ENCODE data around the gene EMILIN2.

DNA sequence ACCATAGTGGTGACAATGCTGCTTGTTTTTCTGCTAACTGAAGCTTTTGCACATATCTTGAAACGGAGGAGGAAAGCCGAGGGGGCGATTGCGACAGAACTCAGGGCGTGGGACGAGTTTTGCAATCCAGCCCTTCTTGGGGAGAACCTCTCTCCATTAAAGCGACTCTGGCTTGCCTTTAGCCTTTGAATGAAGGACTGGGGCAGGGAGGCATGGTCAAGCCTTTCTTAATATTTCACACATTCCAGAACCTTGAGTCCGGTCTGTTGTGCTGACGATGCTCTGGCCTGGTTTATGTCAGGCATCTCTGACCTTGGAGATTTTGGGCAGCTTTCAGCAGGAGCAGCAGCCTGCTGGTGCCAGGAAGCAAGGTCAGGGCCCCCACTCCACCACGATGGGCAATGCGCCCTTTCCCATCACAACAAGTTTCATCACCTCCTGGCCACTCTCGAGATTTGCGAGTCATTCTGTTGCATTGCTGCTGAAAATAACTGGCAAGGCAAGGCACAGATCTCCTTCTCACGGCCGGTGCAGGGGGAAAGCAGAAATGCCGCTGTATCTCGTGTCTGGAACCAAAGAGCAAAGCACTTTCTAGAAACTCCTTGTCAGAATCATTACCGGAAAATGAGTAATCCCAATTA lies 10.8 kb downstream of the EMILIN2 start:
- TF ChIP-seq, protein P1, sequence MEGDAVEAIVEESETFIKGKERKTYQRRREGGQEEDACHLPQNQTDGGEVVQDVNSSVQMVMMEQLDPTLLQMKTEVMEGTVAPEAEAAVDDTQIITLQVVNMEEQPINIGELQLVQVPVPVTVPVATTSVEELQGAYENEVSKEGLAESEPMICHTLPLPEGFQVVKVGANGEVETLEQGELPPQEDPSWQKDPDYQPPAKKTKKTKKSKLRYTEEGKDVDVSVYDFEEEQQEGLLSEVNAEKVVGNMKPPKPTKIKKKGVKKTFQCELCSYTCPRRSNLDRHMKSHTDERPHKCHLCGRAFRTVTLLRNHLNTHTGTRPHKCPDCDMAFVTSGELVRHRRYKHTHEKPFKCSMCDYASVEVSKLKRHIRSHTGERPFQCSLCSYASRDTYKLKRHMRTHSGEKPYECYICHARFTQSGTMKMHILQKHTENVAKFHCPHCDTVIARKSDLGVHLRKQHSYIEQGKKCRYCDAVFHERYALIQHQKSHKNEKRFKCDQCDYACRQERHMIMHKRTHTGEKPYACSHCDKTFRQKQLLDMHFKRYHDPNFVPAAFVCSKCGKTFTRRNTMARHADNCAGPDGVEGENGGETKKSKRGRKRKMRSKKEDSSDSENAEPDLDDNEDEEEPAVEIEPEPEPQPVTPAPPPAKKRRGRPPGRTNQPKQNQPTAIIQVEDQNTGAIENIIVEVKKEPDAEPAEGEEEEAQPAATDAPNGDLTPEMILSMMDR (tag by site-specific recombination; IDR thresholded peaks at IDR 0.05), result no peak
- TF ChIP-seq ZNF274 (IDR thresholded peaks at IDR 0.05; ENCODE audit: low read length), result no peak
- no peak for TF ChIP-seq ZNF274 (tag by site-specific recombination; IDR thresholded peaks at IDR 0.05; ENCODE audit: borderline replicate concordance)
- TF ChIP-seq ZFP3 (tag by site-specific recombination; IDR thresholded peaks at IDR 0.05; ENCODE audit: low read depth), result no peak
- no peak for TF ChIP-seq YY1 (tag by site-specific recombination; IDR thresholded peaks at IDR 0.05)
- TF ChIP-seq, protein P2, sequence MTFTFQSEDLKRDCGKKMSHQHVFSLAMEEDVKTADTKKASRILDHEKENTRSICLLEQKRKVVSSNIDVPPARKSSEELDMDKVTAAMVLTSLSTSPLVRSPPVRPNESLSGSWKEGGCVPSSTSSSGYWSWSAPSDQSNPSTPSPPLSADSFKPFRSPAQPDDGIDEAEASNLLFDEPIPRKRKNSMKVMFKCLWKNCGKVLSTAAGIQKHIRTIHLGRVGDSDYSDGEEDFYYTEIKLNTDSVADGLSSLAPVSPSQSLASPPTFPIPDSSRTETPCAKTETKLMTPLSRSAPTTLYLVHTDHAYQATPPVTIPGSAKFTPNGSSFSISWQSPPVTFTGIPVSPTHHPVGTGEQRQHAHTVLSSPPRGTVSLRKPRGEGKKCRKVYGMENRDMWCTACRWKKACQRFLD (tag by site-specific recombination; IDR thresholded peaks at IDR 0.05), result no peak
- TF ChIP-seq TCF7L2 (IDR thresholded peaks at IDR 0.05; ENCODE audit: borderline replicate concordance, low read depth, low read length), result no peak

Data from HEK293 (cell line).